Osteoblast (primary cell): ENCODE data around the gene BTC. TPM values are rescaled to one million over a fixed set of nuclear protein-coding genes. Genes with fewer than 3 reads are reported as not detected.

ENCODE experiments used
- DNase-seq: peaks from one replicate; pipeline ENCODE4 v3.0.0; 2011; ENCODE audit warnings: low spot score, mixed read lengths; ENCODE audit not compliant: insufficient read length; ENCODE audit errors: missing footprints
- H2AFZ ChIP-seq: 2 replicates; pipeline ENCODE4 v1.6.0; 2011; ENCODE audit warnings: mild to moderate bottlenecking, low read length
- H3K27ac ChIP-seq: 2 replicates; pipeline ENCODE4 v1.5.1; 2011; ENCODE audit warnings: mild to moderate bottlenecking, low read depth, low read length, moderate library complexity
- H3K27me3 ChIP-seq: 2 replicates; pipeline ENCODE4 v1.6.0; 2012; ENCODE audit warnings: mild to moderate bottlenecking, control low read depth, inconsistent platforms, low read length, moderate library complexity; ENCODE audit not compliant: insufficient read depth
- H3K36me3 ChIP-seq: 2 replicates; pipeline ENCODE4 v1.5.1; 2011; ENCODE audit warnings: mild to moderate bottlenecking, low read length, control low read depth, moderate library complexity; ENCODE audit not compliant: insufficient read depth
- H3K4me1 ChIP-seq: 2 replicates; pipeline ENCODE4 v1.5.1; 2011; ENCODE audit warnings: mild to moderate bottlenecking, low read length, control low read depth, moderate library complexity; ENCODE audit not compliant: insufficient read depth
- H3K4me2 ChIP-seq: 2 replicates; pipeline ENCODE4 v1.6.0; 2011; ENCODE audit warnings: mild to moderate bottlenecking, low read length; ENCODE audit not compliant: insufficient read depth
- H3K4me3 ChIP-seq: fragments of 200-600 bp; sonication (generic); 3 replicates; pipeline ENCODE4 v1.5.1; 2012; ENCODE audit warnings: mild to moderate bottlenecking, low read length, inconsistent platforms; ENCODE audit not compliant: insufficient read depth
- H3K79me2 ChIP-seq: 2 replicates; pipeline ENCODE4 v1.6.0; 2012; ENCODE audit warnings: mild to moderate bottlenecking, low read length, control low read depth, inconsistent platforms; ENCODE audit not compliant: insufficient read depth
- H3K9me3 ChIP-seq: 2 replicates; pipeline ENCODE4 v1.5.1; 2011; ENCODE audit warnings: low read depth, low read length, control low read depth
- H4K20me1 ChIP-seq: 2 replicates; pipeline ENCODE4 v1.6.0; 2012; ENCODE audit warnings: mild to moderate bottlenecking, low read length, control low read depth; ENCODE audit not compliant: insufficient read depth
- total RNA-seq: library from RNA; depleted of rRNA; stranded (reverse); fragments of >200 nt; gene quantifications from 2 replicates; pipeline ENCODE4 v1.2.3, GENCODE V29; 2012
- TF ChIP-seq, protein P1 (sequence below): IDR thresholded peaks from 2 replicates; pipeline ENCODE4 v1.5.1; 2011; ENCODE audit warnings: mild to moderate bottlenecking, low read depth, low read length, moderate library complexity; ENCODE audit errors: extremely low read depth

Gene BTC
- total RNA-seq, 1 donor: 0.36 TPM

DNA sequence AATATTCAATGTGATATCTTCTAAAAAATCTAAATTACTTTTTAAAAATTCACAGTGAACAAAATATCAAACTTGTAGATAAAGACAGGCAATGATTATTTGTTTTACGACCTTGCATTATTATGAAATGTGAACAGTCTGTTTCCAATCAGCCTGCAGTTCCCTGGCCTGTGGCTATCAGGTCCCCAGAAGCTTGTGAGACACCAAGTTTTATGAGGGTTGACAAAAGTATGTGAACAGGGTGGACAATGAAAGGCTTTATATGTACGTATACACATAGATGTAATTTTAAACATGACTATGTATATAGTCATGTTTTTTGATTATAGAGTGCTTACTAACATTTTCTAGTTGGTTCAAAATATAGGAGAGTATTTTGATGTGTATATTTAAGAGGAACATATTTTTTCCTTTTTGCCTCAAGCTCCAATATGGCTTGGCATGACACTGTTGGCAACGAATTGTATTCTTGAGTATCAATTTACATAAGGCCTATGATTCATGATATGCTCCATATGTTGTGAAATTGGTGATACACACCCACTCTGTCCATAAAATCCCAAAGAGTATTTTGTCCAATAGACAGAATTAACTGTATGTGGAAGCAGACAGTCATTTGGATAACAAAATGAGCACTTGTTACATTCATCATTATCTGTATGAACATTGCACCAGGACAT is 55.7 kb downstream of the BTC start:
- Histone ChIP-seq H3K4me3 (no peak overlapping the region), H3K27ac (no peak overlapping the region), H3K4me2 (no peak overlapping the region), H3K36me3 (no peaks in the 10 kb centered on the region), H3K9me3 (no peaks in the 10 kb centered on the region), H3K79me2 (no peaks in the 10 kb centered on the region), H3K4me1 (no peaks in the 10 kb centered on the region), H2AFZ (no peak overlapping the region), H3K27me3 (peaks cover 12% of the 10 kb centered on the region), H4K20me1 (no peaks in the 10 kb centered on the region)
- TF ChIP-seq, protein P1, sequence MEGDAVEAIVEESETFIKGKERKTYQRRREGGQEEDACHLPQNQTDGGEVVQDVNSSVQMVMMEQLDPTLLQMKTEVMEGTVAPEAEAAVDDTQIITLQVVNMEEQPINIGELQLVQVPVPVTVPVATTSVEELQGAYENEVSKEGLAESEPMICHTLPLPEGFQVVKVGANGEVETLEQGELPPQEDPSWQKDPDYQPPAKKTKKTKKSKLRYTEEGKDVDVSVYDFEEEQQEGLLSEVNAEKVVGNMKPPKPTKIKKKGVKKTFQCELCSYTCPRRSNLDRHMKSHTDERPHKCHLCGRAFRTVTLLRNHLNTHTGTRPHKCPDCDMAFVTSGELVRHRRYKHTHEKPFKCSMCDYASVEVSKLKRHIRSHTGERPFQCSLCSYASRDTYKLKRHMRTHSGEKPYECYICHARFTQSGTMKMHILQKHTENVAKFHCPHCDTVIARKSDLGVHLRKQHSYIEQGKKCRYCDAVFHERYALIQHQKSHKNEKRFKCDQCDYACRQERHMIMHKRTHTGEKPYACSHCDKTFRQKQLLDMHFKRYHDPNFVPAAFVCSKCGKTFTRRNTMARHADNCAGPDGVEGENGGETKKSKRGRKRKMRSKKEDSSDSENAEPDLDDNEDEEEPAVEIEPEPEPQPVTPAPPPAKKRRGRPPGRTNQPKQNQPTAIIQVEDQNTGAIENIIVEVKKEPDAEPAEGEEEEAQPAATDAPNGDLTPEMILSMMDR: no peak
- DNase-seq: no peak

DNA sequence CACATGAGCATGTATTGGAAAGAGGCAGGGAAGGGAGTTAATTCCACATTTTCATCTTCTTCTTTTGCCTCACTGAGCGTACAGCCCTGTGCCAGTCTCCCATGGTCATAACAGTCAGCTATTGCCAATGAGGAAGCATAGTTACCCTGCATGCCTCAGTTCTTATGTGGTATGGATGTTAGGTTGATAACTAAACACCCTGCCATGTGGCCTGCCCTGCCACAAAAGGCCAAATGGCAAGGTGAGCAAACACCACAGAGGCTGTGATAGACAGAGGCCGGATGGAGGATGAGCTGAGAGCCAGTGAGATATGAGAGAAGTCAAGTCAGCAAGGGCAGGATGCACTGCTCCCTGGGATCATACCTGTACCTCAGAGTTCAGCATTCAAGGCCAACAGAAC is 59.3 kb downstream of the BTC start:
- TF ChIP-seq, protein P1: no peak
- peaks cover 21% of the 10 kb centered on the region for H3K27me3 ChIP-seq
- H3K4me1 ChIP-seq: no peaks in the 10 kb centered on the region

DNA sequence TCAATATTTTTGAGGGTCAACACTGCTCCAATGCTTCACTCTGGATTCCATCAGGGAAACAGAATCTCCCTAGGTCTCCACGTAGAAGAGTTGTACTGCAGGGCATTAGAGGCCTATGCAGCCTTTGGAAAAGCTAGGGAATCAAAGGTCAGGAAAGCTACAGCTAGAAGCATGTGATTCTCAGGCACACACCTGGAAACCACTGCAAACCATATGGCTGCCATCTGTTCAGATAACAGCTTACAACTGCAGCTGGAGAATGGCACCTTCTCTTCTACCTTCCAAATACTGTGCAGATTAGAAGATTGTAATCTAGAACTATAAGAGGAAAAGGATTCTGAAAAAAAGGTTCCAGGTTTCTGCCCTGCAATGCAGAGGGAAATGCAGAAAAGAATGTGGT is 60.6 kb downstream of the BTC start:
- no peak for DNase-seq
- Histone ChIP-seq H3K27me3 (peaks cover 23% of the 10 kb centered on the region), H3K36me3 (no peaks in the 10 kb centered on the region), H3K79me2 (no peaks in the 10 kb centered on the region), H3K27ac (no peak overlapping the region), H2AFZ (no peak overlapping the region), H3K4me2 (no peak overlapping the region), H4K20me1 (no peaks in the 10 kb centered on the region), H3K4me3 (no peak overlapping the region), H3K4me1 (no peaks in the 10 kb centered on the region), H3K9me3 (no peaks in the 10 kb centered on the region)
- TF ChIP-seq, protein P1: no peak

More for the DNA sequence above, 59.3 kb downstream of the BTC start:
- Histone ChIP-seq H3K9me3 (no peaks in the 10 kb centered on the region), H3K27ac (no peak overlapping the region), H3K79me2 (no peaks in the 10 kb centered on the region), H3K4me2 (no peak overlapping the region), H4K20me1 (no peaks in the 10 kb centered on the region), H3K4me3 (no peak overlapping the region), H2AFZ (no peak overlapping the region), H3K36me3 (no peaks in the 10 kb centered on the region)
- no peak for DNase-seq

DNA sequence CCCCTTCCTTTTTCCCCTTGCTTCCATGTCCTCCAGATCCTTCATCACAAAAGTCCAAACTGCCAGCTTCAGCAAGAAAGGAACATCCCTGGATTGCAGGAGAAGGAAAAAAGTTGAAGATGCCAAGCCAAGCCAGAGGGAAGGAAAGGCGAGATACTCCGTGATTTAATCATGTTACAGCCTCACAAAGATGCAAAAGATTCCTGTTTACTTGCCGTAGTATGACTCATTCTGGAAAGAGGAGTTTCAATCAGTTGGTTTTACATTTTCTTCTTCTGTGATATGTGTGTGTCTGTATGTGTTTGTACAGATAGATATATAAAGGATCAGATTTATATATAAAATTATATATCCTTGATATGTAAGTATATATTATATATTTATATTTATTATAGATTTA is 69.3 kb downstream of the BTC start:
- H3K79me2 ChIP-seq: no peaks in the 10 kb centered on the region
- peaks cover 11% of the 10 kb centered on the region for H3K27me3 ChIP-seq
- no peaks in the 10 kb centered on the region for H3K4me1 ChIP-seq
- H2AFZ ChIP-seq: no peak overlapping the region
- no peak overlapping the region for H3K4me3 ChIP-seq
- no peak for DNase-seq
- TF ChIP-seq, protein P1: no peak
- no peaks in the 10 kb centered on the region for H3K9me3 ChIP-seq
- no peaks in the 10 kb centered on the region for H3K36me3 ChIP-seq
- no peaks in the 10 kb centered on the region for H4K20me1 ChIP-seq
- no peak overlapping the region for H3K27ac ChIP-seq
- H3K4me2 ChIP-seq: no peak overlapping the region
